ENCODE data around the gene CRYBA4.

- TF ChIP-seq CTCF (conservative IDR thresholded peaks at IDR 0.05; ENCODE audit: low read depth, low read length) (no peak), EZH2 (IDR thresholded peaks at IDR 0.05; ENCODE audit: low read length, unreplicated experiment) (no peak)
Observed at GRCh38 chr22:26585104-26585790, 36.5 kb upstream of the CRYBA4 start.

All from PC-3 (cell line).